ENCODE measurements around the gene GPR108. TPM values are rescaled to one million over a fixed set of nuclear protein-coding genes. Genes with fewer than 3 reads are reported as not detected.

Gene GPR108
- total and polyA plus RNA-seq, 2 of the 13 experiments (the other 11 are each of a cell fraction or from before 2014, with no cell fraction given): 36.4 to 63.0 TPM

DNA sequence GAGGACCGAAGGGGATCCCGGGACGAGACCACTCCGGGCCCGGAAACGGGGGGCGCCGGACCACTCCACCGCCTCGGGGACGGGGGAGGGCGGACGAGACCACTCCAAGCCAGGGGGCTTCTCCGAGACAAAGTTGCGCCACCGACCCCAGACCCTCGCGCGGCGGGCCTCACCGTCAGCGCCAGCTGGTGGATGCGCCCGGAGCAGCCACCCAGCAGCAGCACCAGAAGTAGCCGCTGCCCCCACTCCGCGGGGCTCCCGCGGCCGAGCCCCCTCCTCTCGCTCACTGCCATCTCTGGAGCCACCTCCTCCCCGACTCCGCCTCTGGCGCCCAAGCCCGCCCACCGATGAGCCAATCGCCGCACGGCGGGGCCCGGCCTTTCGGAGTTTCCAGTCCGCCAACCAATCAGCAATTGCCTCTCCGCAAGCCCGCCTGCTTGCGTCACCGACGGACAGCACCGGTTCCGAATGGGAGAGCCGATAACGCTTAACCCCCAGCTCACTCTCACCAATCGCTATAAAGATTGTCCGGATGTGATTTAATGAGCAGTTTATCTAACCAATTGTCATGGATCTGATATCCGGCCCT, at the start of gene GPR108 (continued):
- TF ChIP-seq, protein P1, sequence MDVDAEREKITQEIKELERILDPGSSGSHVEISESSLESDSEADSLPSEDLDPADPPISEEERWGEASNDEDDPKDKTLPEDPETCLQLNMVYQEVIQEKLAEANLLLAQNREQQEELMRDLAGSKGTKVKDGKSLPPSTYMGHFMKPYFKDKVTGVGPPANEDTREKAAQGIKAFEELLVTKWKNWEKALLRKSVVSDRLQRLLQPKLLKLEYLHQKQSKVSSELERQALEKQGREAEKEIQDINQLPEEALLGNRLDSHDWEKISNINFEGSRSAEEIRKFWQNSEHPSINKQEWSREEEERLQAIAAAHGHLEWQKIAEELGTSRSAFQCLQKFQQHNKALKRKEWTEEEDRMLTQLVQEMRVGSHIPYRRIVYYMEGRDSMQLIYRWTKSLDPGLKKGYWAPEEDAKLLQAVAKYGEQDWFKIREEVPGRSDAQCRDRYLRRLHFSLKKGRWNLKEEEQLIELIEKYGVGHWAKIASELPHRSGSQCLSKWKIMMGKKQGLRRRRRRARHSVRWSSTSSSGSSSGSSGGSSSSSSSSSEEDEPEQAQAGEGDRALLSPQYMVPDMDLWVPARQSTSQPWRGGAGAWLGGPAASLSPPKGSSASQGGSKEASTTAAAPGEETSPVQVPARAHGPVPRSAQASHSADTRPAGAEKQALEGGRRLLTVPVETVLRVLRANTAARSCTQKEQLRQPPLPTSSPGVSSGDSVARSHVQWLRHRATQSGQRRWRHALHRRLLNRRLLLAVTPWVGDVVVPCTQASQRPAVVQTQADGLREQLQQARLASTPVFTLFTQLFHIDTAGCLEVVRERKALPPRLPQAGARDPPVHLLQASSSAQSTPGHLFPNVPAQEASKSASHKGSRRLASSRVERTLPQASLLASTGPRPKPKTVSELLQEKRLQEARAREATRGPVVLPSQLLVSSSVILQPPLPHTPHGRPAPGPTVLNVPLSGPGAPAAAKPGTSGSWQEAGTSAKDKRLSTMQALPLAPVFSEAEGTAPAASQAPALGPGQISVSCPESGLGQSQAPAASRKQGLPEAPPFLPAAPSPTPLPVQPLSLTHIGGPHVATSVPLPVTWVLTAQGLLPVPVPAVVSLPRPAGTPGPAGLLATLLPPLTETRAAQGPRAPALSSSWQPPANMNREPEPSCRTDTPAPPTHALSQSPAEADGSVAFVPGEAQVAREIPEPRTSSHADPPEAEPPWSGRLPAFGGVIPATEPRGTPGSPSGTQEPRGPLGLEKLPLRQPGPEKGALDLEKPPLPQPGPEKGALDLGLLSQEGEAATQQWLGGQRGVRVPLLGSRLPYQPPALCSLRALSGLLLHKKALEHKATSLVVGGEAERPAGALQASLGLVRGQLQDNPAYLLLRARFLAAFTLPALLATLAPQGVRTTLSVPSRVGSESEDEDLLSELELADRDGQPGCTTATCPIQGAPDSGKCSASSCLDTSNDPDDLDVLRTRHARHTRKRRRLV (CRISPR knock-in tag; IDR thresholded peaks at IDR 0.05): no peak
- TF ChIP-seq ZNF296 (CRISPR knock-in tag; conservative IDR thresholded peaks at IDR 0.05): no peak
- no peak for TF ChIP-seq ZNF329 (CRISPR knock-in tag; IDR thresholded peaks at IDR 0.05; ENCODE audit: low read depth)
- TF ChIP-seq, protein P2, sequence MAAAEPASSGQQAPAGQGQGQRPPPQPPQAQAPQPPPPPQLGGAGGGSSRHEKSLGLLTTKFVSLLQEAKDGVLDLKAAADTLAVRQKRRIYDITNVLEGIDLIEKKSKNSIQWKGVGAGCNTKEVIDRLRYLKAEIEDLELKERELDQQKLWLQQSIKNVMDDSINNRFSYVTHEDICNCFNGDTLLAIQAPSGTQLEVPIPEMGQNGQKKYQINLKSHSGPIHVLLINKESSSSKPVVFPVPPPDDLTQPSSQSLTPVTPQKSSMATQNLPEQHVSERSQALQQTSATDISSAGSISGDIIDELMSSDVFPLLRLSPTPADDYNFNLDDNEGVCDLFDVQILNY (CRISPR knock-in tag; conservative IDR thresholded peaks at IDR 0.05): no peak
- peak; percentile 69 for TF ChIP-seq CHD2 (IDR thresholded peaks at IDR 0.05; ENCODE audit: low read depth, low read length)
- TF ChIP-seq MIER3 (CRISPR knock-in tag; IDR thresholded peaks at IDR 0.05; ENCODE audit: borderline replicate concordance): no peak
- no peak for TF ChIP-seq FOXP1 (IDR thresholded peaks at IDR 0.05)
- no peak for TF ChIP-seq FOXP1 (CRISPR knock-in tag; IDR thresholded peaks at IDR 0.05)
- TF ChIP-seq, protein P3, sequence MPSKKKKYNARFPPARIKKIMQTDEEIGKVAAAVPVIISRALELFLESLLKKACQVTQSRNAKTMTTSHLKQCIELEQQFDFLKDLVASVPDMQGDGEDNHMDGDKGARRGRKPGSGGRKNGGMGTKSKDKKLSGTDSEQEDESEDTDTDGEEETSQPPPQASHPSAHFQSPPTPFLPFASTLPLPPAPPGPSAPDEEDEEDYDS (CRISPR knock-in tag; IDR thresholded peaks at IDR 0.05): no peak; the same call in 1 of the 2 replicates
- TF ChIP-seq, protein P4, sequence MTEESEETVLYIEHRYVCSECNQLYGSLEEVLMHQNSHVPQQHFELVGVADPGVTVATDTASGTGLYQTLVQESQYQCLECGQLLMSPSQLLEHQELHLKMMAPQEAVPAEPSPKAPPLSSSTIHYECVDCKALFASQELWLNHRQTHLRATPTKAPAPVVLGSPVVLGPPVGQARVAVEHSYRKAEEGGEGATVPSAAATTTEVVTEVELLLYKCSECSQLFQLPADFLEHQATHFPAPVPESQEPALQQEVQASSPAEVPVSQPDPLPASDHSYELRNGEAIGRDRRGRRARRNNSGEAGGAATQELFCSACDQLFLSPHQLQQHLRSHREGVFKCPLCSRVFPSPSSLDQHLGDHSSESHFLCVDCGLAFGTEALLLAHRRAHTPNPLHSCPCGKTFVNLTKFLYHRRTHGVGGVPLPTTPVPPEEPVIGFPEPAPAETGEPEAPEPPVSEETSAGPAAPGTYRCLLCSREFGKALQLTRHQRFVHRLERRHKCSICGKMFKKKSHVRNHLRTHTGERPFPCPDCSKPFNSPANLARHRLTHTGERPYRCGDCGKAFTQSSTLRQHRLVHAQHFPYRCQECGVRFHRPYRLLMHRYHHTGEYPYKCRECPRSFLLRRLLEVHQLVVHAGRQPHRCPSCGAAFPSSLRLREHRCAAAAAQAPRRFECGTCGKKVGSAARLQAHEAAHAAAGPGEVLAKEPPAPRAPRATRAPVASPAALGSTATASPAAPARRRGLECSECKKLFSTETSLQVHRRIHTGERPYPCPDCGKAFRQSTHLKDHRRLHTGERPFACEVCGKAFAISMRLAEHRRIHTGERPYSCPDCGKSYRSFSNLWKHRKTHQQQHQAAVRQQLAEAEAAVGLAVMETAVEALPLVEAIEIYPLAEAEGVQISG (CRISPR knock-in tag; IDR thresholded peaks at IDR 0.05): 0 out of 2 replicates have a peak, but pooled peaks have one; percentile 22
- no peak for TF ChIP-seq FOXA1 (IDR thresholded peaks at IDR 0.05)
- TF ChIP-seq FOXA1 (CRISPR knock-in tag; IDR thresholded peaks at IDR 0.05): no peak
- TF ChIP-seq, protein P5, sequence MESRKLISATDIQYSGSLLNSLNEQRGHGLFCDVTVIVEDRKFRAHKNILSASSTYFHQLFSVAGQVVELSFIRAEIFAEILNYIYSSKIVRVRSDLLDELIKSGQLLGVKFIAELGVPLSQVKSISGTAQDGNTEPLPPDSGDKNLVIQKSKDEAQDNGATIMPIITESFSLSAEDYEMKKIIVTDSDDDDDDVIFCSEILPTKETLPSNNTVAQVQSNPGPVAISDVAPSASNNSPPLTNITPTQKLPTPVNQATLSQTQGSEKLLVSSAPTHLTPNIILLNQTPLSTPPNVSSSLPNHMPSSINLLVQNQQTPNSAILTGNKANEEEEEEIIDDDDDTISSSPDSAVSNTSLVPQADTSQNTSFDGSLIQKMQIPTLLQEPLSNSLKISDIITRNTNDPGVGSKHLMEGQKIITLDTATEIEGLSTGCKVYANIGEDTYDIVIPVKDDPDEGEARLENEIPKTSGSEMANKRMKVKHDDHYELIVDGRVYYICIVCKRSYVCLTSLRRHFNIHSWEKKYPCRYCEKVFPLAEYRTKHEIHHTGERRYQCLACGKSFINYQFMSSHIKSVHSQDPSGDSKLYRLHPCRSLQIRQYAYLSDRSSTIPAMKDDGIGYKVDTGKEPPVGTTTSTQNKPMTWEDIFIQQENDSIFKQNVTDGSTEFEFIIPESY (CRISPR knock-in tag; IDR thresholded peaks at IDR 0.05): no peak
- no peak for TF ChIP-seq CHD4 (IDR thresholded peaks at IDR 0.05; ENCODE audit: borderline replicate concordance, low read length)
- TF ChIP-seq SAFB2 (CRISPR knock-in tag; IDR thresholded peaks at IDR 0.05; ENCODE audit: borderline replicate concordance, low read depth): peak; percentile 11; the same call in 1 of the 2 replicates
- no peak for TF ChIP-seq FIP1L1 (IDR thresholded peaks at IDR 0.05; ENCODE audit: borderline replicate concordance, insufficient read depth, low read depth, low read length)
